Activated T-helper 2 cell treated with anti-CD3 and anti-CD28 coated beads, Interferon-gamma antibody, Interleukin-2, Interleukin-4, amounts not matched to agents 10 μg/mL and 5 μg/mL and 100 μg/mL, durations not matched to agents 14 hours and 24 hours and 36 hours (primary cell): ENCODE measurements around the gene RASSF1. TPM values are rescaled to one million over a fixed set of nuclear protein-coding genes. Genes with fewer than 3 reads are reported as not detected.
A peak's percentile ranks its signal among the peaks of the same experiment; 100 is the strongest.

Experiments
- DNase-seq: peaks from one replicate; pipeline ENCODE4 v3.0.0; 2021; ENCODE audit warnings: low spot score
- H3K27ac Mint-ChIP-seq: one replicate; pipeline ENCODE4 v1.8.0; 2021; ENCODE audit warnings: mixed read lengths
- H3K27me3 Mint-ChIP-seq: one replicate; pipeline ENCODE4 v1.8.0; 2021; ENCODE audit warnings: low read depth, mixed read lengths
- H3K36me3 Mint-ChIP-seq: one replicate; pipeline ENCODE4 v1.8.0; 2021; ENCODE audit warnings: low read depth, mixed read lengths
- H3K4me1 Mint-ChIP-seq: one replicate; pipeline ENCODE4 v1.8.0; 2021; ENCODE audit warnings: low read depth, mixed read lengths
- H3K4me3 Mint-ChIP-seq: one replicate; pipeline ENCODE4 v1.8.0; 2021; ENCODE audit warnings: low read depth, mild to moderate bottlenecking, moderate library complexity, mixed read lengths
- H3K9me3 Mint-ChIP-seq: one replicate; pipeline ENCODE4 v1.8.0; 2021; ENCODE audit warnings: mixed read lengths
- intact Hi-C: fragments of 100-400 bp; cut with micrococcal nuclease; formaldehyde crosslinking; loops from one replicate; pipeline ENCODE4 v1.15.1; 2023
- total RNA-seq: library from RNA; stranded (reverse); gene quantifications from 2 replicates; pipeline ENCODE4 v1.2.3, GENCODE V29; 2022

The RASSF1 gene
- total RNA-seq, 1 donor from 2014 or later, result 74.2 TPM

- Mint-ChIP-seq H3K27me3 (no peaks in the 10 kb centered on the region), H3K27ac (no peak overlapping the region), H3K4me1 (peaks cover 35% of the 10 kb centered on the region), H3K9me3 (no peaks in the 10 kb centered on the region), H3K36me3 (peaks cover 36% of the 10 kb centered on the region), H3K4me3 (no peak overlapping the region)
- peak; percentile 76 for DNase-seq
- intact Hi-C loops, result loop anchor here (2.0 kb wide), 1 partner anchor 194 kb away; no protein-coding TSS in a partner anchor
Measured at GRCh38 chr3:50347187-50347813, 6.7 kb upstream of the RASSF1 start.

DNA sequence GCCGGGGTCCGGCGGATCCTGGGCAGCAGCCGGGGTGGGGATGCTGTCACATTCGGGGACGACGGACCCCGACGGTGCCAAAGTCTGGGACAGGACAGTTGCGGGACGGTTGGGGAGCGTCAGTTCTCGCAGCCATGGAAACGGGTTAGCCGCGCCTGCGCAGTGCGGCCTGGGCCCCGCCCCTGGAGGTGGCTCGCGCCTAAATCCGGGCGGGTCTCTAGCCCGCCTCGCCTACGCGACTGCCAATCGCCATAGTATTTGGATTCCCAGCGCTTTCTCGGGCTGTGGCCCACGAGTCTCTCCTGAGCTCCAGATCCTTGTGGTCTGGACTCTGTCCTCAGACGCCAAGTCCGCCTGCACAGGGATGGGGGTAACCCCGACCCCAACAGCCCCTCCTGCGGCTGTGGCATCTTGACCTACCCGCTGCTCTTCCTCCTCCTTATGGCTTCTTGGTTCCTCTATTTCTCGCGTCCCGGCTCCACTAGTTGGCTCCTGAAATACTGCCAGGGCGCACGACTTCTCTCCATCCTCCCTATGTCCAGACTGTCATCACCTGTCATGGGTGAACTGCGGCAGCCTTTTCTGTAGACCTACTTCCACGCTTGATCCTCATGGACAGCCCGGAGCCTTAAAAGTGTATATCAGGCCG is 5.1 kb upstream of the RASSF1 start, which contains the start of gene ZMYND10:
Gene ZMYND10, minus strand, starts transcription at position 147 of the 649 bp plus-strand sequence. CDS start 153 bp downstream, outside the sequence.
- peaks cover 29% of the 10 kb centered on the region for H3K36me3 Mint-ChIP-seq
- peak within 1 kb of the TSS; percentile 60 for H3K27ac Mint-ChIP-seq
- no peaks in the 10 kb centered on the region for H3K27me3 Mint-ChIP-seq
- no peaks in the 10 kb centered on the region for H3K9me3 Mint-ChIP-seq
- H3K4me1 Mint-ChIP-seq, result peaks cover 30% of the 10 kb centered on the region
- DNase-seq, result peak; percentile 79
- peak within 1 kb of the TSS; percentile 76 for H3K4me3 Mint-ChIP-seq
- intact Hi-C loops, result loop anchor here (2.0 kb wide), 1 partner anchor 195 kb away; no protein-coding TSS in a partner anchor

DNA sequence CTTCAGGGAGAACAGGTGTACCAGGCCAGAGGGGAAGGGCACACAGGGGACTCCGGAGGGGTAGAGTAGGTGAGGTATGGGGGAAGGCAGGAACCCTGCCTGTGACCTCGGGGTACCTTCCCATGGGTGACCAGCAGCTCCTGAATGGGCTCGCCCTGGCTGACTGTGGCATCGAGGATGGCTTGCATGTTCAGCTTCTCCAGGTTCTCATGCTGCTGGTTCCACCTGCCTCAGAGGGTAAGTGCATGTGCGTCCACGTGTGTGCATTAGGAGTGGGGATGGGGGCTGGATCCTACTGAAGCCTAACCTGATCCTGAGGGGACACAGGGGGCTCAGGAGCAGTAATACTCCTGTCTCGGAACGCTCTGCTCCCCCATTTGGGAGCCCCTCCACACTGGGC is 4.4 kb upstream of the RASSF1 start:
- peaks cover 26% of the 10 kb centered on the region for H3K36me3 Mint-ChIP-seq
- DNase-seq, result no peak
- intact Hi-C loops, result no loop called here

GRCh38 chr3:50342813-50343633 is 2.4 kb upstream of the RASSF1 start:
- Mint-ChIP-seq H3K4me1 (peaks cover 29% of the 10 kb centered on the region), H3K36me3 (peaks cover 29% of the 10 kb centered on the region), H3K9me3 (no peaks in the 10 kb centered on the region), H3K4me3 (no peak overlapping the region), H3K27me3 (no peaks in the 10 kb centered on the region), H3K27ac (no peak overlapping the region)
- no peak for DNase-seq
- intact Hi-C loops, result no loop called here

More for the DNA sequence above, 4.4 kb upstream of the RASSF1 start:
- peaks cover 27% of the 10 kb centered on the region for H3K4me1 Mint-ChIP-seq
- H3K27ac Mint-ChIP-seq, result no peak overlapping the region
- no peak overlapping the region for H3K4me3 Mint-ChIP-seq
- H3K9me3 Mint-ChIP-seq, result no peaks in the 10 kb centered on the region
- no peaks in the 10 kb centered on the region for H3K27me3 Mint-ChIP-seq

GRCh38 chr3:50341996-50342650 is 1.5 kb upstream of the RASSF1 start:
- Mint-ChIP-seq H3K36me3 (peaks cover 28% of the 10 kb centered on the region), H3K4me1 (peaks cover 25% of the 10 kb centered on the region), H3K4me3 (peak overlapping the region; percentile 95), H3K27me3 (no peaks in the 10 kb centered on the region), H3K9me3 (no peaks in the 10 kb centered on the region), H3K27ac (peak overlapping the region; percentile 96)
- intact Hi-C loops, result loop anchor here (2.0 kb wide), 1 partner anchor 17 kb away; the partner anchor contains the start of gene TMEM115
- no peak for DNase-seq

GRCh38 chr3:50341537-50341936 is 901 bp upstream of the RASSF1 start:
- peak overlapping the region; percentile 95 for H3K4me3 Mint-ChIP-seq
- intact Hi-C loops, result loop anchor here (2.0 kb wide), 1 partner anchor 17 kb away; the partner anchor contains the start of gene TMEM115
- no peaks in the 10 kb centered on the region for H3K27me3 Mint-ChIP-seq
- H3K36me3 Mint-ChIP-seq, result peaks cover 32% of the 10 kb centered on the region
- peaks cover 25% of the 10 kb centered on the region for H3K4me1 Mint-ChIP-seq
- no peaks in the 10 kb centered on the region for H3K9me3 Mint-ChIP-seq
- H3K27ac Mint-ChIP-seq, result peak overlapping the region; percentile 96
- DNase-seq, result no peak

DNA sequence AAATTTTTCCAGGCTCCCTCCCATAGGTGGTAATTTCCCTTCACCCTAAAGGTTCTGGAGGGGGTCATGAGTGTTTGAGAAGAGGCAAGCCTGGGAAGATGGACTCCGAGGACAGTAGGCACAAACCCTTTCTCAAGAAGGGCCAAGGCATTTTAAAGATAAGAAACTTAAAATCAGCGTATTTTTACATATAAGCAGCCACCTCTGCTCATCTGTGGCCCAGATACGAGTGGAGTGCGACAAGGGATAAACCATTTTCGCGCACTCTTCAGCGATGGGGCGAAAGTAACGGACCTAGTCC is 539 bp downstream of the RASSF1 start:
- H3K36me3 Mint-ChIP-seq, result peaks cover 47% of the 10 kb centered on the region
- H3K9me3 Mint-ChIP-seq, result no peaks in the 10 kb centered on the region
- intact Hi-C loops, result loop anchor here (2.0 kb wide), 1 partner anchor 19 kb away; the partner anchor contains the start of gene TMEM115
- H3K27me3 Mint-ChIP-seq, result no peaks in the 10 kb centered on the region
- H3K4me3 Mint-ChIP-seq, result peak overlapping the region; percentile 95
- no peak for DNase-seq
- H3K4me1 Mint-ChIP-seq, result peaks cover 34% of the 10 kb centered on the region
- peak overlapping the region; percentile 93 for H3K27ac Mint-ChIP-seq

GRCh38 chr3:50339485-50340146 is 1.0 kb downstream of the RASSF1 start:
- intact Hi-C loops, result loop anchor here (2.0 to 5.0 kb wide), 3 partner anchors 19 to 263 kb away; partner anchors contain the start of genes GNAI2 and TMEM115
- H3K27ac Mint-ChIP-seq, result peak overlapping the region; percentile 93
- H3K4me1 Mint-ChIP-seq, result peaks cover 32% of the 10 kb centered on the region
- H3K27me3 Mint-ChIP-seq, result no peaks in the 10 kb centered on the region
- peaks cover 50% of the 10 kb centered on the region for H3K36me3 Mint-ChIP-seq
- no peaks in the 10 kb centered on the region for H3K9me3 Mint-ChIP-seq
- peak overlapping the region; percentile 95 for H3K4me3 Mint-ChIP-seq
- DNase-seq, result no peak

- intact Hi-C loops, result loop anchor here (1.0 to 5.0 kb wide), 3 partner anchors 11 to 263 kb away; partner anchors contain the start of genes CYB561D2, GNAI2 and NPRL2
- H3K4me3 Mint-ChIP-seq, result peak overlapping the region; percentile 95
- no peak for DNase-seq
- peak overlapping the region; percentile 93 for H3K27ac Mint-ChIP-seq
- H3K36me3 Mint-ChIP-seq, result peaks cover 57% of the 10 kb centered on the region
- no peaks in the 10 kb centered on the region for H3K27me3 Mint-ChIP-seq
- no peaks in the 10 kb centered on the region for H3K9me3 Mint-ChIP-seq
- peaks cover 36% of the 10 kb centered on the region for H3K4me1 Mint-ChIP-seq
Measured at GRCh38 chr3:50338965-50339364, 1.7 kb downstream of the RASSF1 start.

DNA sequence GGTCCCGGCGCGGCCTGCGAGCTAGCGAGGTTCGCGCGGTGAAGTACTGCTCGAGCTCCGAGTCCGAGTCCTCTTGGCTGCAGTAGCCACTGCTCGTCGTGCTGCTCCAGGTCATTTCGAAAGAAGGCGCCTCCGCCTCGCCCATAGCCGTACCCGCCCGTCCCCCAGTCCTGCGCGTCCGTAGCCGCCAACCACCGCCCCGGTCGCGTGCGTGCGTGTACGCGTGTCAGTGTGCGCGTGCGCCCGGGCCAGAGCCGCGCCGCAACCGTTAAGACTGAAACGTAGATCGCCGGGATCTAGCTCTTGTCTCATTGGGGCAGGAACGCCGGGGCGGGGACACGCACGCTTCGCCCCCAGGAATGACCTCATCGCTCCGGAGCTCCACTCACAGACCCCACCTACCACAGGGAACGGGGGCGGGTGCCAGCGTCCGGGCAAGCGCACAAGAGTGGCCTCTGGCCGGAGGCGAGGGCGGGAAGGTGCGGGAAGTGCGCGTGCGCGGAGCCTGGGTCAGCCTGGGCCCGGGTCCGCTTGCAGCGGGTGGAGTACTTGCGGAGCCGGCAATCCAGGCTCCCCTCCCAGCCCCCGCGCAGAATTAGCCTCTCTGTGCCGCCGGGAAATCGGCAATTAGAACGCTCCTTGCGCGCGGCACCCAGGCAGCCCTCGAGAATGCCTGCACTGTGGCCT is 3.3 kb downstream of the RASSF1 start:
- Mint-ChIP-seq H3K36me3 (peaks cover 63% of the 10 kb centered on the region), H3K4me1 (peaks cover 41% of the 10 kb centered on the region), H3K4me3 (peak overlapping the region; percentile 95), H3K27ac (peak overlapping the region; percentile 93), H3K27me3 (no peaks in the 10 kb centered on the region), H3K9me3 (no peaks in the 10 kb centered on the region)
- intact Hi-C loops, result loop anchor here (1.0 to 5.0 kb wide), 5 partner anchors 9 to 265 kb away; partner anchors contain the start of genes GNAI2, HYAL3, IFRD2 and NAA80
- DNase-seq, result peak; percentile 97

- intact Hi-C loops, result loop anchor here (1.0 to 5.0 kb wide), 5 partner anchors 8 to 266 kb away; partner anchors contain the start of genes GNAI2, HYAL3, IFRD2 and NAA80
- Mint-ChIP-seq H3K9me3 (no peaks in the 10 kb centered on the region), H3K4me1 (peaks cover 41% of the 10 kb centered on the region), H3K27me3 (no peaks in the 10 kb centered on the region), H3K4me3 (peak overlapping the region; percentile 95), H3K36me3 (peaks cover 70% of the 10 kb centered on the region), H3K27ac (peak overlapping the region; percentile 96)
- no peak for DNase-seq
Measured at GRCh38 chr3:50336452-50337174, 4.0 kb downstream of the RASSF1 start.
